HG03575 (cell line): Measurements from ENCODE around the gene PSMD11.

Experiments used
- ATAC-seq: cut with Tn5 transposase; IDR thresholded peaks from one replicate; pipeline ENCODE4 v1.9.1; 2021; ENCODE audit not compliant: unreplicated experiment, insufficient number of reproducible peaks, low FRiP score; ENCODE audit errors: extremely low read depth

PSMD11 gene

DNA sequence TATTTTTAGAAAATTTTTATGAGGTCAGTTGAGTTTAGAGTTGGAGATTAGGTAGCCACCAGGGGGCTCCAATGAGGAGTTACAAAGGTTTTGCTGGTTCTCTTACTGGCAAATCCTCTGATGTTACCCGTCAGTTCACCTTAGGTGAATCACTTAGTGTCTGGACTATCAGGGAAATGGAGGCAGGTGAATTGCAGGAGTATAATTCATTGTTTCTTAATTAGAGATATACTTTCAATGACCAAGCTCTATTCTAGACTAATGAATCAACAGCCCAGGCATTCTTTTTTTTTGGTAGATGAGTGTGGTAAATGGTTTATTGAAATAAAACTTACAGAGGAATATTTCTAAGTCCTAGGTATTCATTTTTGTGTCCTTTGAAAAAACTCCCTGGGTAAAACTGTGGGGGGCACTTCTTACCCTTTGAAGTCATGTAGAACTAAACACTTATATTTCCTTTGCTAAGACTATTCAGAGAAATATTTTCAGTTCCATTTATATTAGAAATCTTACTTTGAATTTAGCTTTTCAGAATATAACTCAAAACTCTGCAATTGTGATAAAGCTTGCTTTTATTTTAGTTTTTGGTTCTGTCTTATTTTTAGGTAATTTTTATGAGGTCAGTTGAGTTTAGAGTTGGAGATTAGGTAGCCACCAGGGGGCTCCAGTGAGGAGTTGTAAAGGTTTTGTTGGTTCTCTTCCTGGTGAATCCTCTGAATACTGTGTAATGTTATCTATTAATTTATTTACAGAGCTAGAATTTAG is 17.7 kb downstream of the PSMD11 start:
- ATAC-seq: no peak

DNA sequence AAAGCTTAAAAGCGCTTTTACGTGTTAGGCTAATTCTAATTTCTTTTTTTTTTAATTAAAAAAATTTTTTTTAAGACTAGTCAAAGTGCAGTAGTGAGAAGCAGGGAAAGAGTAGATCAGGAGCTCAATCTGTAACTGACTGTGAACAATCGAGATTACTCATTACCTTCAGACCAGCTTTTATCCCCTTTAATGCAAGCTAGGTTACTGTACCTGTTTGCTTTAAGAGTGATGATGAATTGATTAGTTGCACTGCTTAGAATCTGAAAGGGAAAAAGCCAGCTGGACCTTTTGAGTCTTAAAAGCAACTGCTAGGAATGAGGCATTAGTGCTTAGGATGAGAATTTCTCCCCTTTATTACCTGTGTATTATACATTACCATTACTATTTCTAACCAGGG is 19.0 kb downstream of the PSMD11 start:
- no peak for ATAC-seq

DNA sequence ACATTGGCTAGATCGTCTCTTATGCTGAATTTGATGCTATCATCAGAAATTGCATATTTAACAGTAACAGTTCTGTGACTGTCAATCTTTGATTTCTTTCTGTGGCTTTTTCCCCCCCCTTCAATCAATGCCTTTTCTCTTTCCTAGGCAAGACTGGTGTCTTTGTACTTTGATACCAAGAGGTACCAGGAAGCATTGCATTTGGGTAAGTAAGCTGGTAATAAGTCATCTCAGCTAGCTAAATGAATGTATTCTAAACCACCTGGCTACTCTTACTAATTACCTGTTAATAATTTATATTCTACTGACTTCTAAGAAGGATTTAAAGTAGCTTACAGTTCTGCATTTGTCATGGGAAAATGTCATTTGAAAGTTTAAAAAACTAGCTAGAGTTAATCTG is 20.1 kb downstream of the PSMD11 start:
- ATAC-seq: no peak

DNA sequence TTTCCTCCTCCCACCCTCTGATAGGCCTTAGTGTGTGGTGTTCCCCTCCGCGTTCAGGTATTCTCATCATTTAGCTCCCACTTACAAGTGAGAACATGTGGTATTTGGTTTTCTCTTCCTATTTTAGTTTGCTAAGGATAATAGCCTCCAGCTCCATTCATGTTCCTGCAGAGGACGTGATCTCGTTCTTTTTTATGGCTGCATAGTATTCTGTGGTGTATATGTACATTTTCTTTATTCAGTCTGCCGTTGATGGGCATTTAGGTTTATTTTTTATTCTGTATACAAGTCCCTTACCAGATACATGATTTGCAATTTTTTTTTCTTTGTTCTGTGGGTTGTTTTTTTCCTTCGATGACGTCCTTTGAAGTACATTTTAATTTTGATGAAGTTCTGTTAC is 23.6 kb downstream of the PSMD11 start:
- ATAC-seq: no peak

DNA sequence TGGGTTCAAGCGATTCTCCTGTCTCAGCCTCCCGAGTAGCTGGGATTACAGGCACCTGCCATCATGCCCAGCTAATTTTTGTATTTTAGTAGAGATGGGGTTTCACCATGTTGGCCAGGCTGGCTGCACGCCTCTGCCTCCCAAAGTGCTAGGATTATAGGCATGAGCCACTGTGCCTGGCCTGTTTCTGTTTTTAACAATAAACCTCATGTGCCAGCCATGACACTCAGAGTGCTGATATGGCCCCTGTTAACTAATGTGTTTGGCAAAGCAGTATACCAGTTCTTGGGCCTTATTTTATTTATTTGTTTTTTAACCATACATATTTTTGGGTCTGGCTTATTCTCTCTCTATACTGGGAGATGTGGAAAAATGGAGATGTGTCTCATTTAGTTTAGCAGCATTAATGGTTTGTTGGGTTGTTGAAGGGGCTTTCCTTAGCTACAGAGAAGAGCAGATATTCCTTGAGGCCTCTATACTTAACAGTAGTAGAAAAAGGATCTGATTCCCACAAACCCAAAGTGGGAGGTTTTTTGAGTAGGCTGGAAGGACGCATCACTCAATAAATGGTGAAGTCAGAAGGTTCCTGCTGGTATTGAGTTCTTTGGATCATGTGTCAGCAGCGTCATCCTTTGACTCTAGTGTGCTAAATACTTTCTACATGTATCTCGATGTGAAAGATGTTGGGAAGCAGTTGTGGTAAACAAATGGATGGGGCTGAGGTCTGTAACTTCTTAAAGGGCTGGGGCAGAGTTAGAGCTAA is 26.3 kb downstream of the PSMD11 start:
- ATAC-seq: no peak

DNA sequence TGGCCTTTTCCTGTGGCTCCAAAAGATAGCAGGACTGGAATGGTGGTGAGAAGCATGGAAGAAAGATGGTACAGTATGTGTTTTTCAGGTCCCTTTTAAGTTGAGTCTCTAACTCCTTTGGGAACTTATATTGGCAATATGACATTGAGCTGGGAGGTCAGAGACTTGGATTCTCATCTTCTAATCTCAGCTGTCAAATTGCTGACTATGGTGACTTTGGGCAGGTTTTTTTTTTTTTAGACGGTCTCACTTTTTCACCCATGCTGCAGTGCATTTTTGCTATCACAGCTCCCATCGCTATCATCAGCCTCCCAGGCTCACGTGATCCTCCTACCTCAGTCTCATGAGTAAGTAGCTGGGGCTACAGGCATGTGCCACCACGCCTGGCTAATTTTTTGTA is 27.3 kb downstream of the PSMD11 start:
- no peak for ATAC-seq

DNA sequence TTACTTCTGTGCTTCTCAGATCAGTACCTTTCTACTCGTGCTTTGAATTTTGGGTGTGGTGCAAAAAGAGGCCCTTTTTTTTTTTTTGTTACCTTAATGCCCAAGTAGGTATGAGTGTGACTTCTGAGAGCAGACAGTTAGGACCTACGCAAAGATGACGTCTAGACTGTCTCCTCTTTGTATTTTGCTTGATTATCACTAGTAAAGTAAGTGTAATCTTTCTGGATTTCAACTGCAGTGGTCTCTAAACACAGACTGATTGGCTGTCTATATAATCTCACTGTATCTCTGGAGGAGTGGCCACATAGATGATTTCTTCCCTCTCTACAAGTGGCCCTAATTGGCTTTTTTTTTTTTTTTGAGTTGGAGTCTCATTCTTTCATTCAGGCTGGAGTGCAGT is 30.9 kb downstream of the PSMD11 start:
- no peak for ATAC-seq

DNA sequence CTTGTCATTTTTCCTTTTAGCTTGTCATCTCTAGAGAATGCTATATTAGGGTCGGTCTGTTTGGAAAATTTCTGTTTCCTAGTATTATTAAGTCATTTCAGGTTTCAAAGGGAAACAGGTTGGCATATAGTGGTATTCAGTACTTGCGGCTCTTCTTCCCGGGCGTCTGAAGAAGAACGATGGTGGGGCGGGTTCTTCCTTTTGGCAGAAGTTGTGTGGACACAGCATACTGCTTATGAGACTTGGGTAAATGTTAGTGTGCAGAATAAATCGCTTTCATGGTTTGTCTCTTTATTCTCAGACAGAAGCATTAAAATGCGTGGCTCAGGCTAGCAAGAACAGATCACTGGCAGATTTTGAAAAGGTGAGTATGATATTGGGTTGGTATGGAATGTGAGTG is 32.9 kb downstream of the PSMD11 start:
- ATAC-seq: no peak

DNA sequence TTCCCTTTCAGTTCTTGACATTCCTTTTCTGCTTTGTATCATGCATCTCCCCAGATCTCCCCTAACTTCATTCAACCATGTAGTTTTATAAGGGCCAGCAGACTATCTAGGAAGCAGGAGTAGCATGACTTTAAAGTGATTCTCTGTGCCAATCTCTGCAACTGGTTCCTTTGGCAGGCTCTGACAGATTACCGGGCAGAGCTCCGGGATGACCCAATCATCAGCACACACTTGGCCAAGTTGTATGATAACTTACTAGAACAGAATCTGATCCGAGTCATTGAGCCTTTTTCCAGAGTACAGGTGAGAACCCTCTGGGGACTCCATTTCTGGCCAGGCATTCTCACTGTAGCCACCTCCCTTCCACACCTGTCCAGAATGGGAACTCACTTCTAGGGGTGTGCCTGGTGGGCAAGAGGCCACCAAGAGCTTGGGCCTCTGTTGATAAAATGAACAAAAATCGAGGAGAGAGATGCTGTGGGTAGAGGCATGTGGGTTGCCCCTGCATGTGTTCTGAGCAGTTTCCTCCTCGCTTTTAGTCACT is 34.8 kb downstream of the PSMD11 start:
- no peak for ATAC-seq

DNA sequence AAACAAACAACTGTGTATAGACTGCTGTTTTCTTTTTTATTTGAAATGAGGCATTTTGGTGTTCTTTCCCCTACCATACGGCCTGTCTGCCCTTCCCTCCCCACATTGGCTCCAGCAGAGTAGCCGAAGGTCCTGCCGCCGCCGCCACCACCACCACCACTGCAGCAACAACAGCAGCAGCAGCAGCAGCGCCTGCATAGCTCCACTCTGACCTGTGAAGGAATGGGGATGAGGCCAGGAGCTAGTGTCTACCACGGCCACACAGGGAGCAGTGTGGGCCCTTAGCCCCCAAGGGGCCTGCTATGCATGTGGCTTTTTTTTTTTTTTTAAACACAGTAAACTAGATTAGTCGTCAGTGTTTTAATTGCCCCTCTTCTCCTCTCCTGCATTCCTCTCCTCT is 36.9 kb downstream of the PSMD11 start:
- no peak for ATAC-seq

DNA sequence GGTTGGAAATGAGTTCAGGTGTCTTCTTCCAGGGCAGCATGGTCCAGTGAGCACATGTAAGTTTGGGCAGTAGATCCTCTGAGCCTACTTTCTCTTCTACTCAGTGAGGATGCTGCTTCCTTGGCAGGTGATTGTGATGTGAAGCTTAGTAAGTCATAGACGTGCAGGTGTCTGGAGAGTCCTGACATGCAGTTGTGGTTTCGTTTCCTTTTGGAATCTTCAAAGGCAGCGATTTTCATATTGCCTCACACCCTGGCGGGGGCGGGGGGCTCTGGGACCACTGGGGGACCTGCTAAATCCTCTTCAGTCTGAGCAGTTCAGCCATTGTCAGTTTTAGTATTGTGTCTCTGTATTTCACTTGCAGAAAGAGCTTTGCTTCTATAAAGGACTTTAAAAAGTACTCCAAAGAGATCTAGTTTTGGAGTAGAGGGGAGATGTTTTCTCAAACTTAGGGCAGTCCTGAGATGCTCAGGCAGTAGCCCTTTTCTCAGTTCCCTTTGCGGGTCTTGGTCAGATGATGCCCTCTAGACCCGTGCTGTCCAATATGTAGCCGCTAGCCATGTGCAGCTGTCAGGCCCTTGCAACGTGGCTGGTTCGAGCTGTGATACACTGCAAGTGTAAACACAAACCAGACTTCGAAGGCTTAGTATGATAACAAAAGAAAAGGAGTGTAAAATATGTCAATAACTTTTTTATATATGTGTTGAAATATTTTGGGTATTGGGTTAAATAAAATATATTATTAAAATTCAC is 38.4 kb downstream of the PSMD11 start:
- ATAC-seq: no peak

DNA sequence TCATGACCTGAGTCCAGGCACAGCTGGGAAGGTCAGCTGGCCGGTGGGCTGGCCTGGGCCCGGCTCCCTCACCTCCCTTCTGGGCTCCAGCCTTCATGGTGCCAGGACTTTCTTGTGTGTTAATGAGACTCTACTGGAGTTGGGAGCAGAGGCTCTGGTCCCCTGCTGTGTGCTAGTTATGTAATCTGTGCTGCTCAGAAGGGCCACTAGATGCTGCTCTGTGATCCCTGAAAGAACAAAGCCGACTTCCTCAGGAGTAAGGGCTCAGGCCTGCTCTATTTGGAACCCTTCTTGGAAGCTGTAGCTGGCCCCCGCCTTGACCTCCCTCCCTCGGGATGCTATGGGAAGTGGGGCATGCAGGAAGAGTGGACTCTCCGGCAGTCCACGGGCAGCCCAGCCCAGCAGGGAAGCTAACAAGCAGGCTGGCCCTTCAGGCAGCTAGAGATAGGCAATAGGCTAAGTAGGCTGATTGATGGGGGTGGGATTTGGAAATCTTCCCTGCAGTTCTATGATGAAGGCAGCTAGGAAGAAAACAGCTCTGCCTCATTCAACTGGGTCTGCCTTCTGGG is 39.2 kb downstream of the PSMD11 start:
- no peak for ATAC-seq

DNA sequence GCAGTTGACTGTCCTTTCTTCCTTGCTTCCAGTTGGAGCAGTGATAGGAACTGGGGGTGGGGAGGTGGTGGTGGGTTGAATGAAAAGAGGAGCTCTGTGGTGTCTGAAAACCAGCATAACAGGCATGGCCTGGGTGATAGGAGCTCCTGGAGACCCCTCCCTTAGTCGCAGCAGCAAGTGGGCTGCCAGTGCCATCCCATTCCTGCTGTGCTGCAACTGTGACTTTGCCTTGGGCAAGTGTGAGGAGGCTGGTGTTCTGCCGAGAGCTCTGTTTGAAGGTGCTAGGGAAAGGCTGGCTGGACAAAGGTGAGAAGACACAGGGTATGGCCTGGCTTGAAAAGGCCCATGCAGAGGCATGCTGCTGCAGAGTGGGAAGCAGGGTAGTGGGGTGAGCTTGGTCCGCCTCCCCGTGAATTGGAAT is 39.7 kb downstream of the PSMD11 start:
- ATAC-seq: no peak

DNA sequence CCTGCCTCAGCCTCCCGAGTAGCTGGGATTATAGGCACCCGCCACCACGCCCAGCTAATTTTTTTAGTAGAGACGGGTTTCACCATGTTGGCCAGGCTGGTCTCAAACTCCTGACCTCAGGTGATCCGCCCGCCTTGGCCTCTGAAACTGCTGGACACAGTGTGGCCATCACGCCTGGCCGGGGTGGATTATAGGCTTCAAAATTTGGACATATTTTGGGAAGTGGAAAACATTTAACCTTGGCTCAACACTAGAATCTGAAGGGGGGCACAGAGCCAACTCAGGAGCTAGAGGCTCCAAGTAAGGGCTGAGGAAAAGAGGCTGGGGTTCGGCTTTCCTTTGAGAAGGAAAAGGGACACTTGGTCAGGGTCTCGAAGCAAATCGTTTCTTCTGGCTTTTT is 40.3 kb downstream of the PSMD11 start:
- ATAC-seq: no peak

DNA sequence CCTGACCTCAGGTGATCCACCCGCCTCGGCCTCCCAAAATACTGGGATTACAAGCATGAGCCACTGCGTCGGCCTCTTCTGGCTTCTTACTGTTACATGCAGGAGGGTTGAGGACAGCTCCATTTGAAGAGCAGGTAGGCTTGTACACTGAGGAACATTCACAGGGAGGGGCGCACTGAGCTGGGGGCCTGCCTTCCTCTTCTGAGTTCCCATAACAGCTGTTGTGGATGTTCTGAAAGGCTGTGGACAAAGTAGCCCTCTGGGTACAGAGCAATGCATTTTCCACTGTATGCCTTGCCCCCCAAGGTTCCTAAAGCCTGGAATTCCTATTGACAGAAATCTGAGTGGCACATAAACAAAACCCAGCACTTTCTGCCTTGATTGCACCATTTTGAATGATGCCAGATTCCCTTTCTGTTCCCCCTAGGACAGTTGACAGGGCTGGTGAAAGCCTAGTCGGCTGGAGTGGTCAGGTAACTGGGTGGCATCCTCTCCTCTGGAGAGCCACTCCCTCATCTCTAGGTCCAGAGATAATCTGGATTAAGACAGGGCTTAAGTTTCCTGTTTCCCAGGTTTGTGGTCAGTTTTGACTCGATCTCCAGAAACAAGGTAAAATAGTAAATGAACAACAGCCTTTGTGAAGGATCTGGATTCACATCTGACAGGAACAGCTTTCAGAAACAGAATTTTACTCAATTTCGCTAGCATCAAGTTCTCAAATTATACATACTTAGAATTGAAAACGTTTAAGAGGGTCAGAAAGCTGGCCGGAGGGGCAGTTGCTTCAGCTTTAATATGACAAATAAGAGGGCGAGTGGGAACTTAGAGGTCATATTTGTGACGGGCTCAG is 41.2 kb downstream of the PSMD11 start:
- no peak for ATAC-seq

DNA sequence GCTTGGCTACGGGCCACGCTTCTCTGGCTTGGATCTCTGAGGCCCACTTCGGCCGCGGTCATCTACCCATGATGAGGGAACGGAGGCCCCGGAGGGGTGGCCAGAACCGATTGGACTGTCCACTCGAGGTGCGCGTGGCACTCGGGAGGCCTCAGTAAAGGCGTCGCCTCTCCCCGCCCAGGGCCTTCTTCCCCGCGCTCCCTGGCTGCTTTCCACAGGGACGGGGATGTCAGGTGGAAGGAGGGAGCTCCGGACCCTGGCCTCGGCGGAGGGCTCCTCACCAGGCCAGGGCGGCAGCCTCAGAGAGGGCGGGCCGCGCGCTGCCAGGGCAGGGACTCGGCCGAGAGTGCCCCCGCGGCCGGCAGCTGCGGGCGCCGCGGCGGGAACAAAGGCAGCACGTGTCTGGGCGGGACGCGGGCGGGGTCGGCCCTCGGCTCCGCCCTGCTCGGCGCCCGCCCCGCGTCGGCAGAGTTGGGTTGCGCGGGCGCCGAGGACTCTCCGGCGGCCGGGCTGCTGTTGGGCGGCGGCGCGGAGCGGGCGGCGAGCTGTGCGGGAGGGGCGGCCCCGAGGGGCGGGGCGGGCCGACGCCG is 41.9 kb downstream of the PSMD11 start:
- no peak for ATAC-seq

DNA sequence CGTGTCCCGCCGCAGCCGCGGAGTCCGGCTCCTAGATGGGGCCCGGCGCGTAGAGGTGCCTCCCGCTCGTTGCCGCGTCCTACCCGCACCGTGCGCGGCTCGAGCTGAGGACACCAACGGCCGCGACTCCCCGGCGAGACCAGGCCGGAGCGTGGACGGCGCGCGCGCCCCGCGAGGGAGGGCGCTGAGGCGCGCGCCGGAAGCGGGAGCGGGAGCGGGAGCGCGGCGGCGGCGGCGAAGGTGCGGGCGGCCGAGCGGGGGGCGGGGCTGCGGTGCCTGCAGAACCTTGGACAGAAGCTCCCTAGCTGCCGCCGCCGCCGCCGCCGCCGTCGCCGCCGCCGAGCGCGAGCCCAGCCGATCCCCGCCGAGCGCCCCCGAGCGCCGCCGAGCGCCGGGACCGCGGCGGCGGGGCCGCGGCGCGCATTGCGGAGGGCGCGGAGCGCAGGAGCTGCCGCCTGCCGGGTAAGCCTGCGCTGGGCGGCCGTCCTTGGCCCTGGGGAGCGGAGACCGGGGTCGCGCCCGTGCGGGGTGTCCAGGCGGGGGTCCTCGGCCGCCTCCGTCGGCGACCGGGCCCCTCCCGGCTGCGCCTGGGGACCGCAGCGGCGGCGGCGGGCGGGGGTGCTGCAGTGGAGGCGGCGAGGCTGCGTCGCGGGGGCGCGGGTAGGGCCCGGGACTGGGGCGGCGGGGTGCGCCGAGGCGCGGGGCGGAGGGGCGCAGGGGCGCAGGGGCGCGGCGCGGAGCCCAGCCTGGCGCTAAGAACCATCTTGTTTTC is 42.6 kb downstream of the PSMD11 start, which contains the start of gene CDK5R1:
Gene CDK5R1 (plus strand): TSS at position 293 of the 772 bp plus-strand sequence. CDS start 628 bp downstream, outside the sequence.
- no peak for ATAC-seq
